ENCODE data around the gene CNKSR3.

GRCh38 chr6:154466139-154466538, 44.3 kb downstream of the CNKSR3 start:
- TF ChIP-seq CTCF (conservative IDR thresholded peaks at IDR 0.05; ENCODE audit: low read depth, low read length) (no peak), EZH2 (IDR thresholded peaks at IDR 0.05; ENCODE audit: borderline replicate concordance, low read depth, low read length, poor library complexity, severe bottlenecking) (no peak)
